ENCODE measurements around the gene CLCN1.

DNA sequence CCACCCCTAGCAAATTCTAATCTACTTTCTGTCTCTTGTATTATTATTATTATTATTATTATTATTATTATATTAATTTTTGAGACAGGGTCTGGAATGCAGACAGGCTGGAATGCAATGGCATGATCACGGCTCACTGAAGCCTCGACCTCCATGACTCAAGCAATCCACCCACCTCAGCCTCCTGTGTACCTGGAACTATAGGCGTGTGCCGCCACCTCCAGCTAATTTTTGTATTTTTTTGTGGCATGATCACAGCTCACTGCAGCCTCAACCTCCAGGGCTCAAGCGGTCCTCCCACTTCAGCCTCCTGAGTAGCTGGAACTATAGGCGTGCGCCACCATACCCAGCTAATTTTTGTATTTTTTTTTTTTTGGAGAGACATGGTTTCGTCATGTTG is 33.8 kb upstream of the CLCN1 start:
- TF ChIP-seq CTCF (conservative IDR thresholded peaks at IDR 0.05; ENCODE audit: low read depth, low read length) (no peak), EZH2phosphoT487 (IDR thresholded peaks at IDR 0.05; ENCODE audit: borderline replicate concordance, low read length) (no peak)
